Measurements from ENCODE around the gene KCNIP3.

The KCNIP3 gene

DNA sequence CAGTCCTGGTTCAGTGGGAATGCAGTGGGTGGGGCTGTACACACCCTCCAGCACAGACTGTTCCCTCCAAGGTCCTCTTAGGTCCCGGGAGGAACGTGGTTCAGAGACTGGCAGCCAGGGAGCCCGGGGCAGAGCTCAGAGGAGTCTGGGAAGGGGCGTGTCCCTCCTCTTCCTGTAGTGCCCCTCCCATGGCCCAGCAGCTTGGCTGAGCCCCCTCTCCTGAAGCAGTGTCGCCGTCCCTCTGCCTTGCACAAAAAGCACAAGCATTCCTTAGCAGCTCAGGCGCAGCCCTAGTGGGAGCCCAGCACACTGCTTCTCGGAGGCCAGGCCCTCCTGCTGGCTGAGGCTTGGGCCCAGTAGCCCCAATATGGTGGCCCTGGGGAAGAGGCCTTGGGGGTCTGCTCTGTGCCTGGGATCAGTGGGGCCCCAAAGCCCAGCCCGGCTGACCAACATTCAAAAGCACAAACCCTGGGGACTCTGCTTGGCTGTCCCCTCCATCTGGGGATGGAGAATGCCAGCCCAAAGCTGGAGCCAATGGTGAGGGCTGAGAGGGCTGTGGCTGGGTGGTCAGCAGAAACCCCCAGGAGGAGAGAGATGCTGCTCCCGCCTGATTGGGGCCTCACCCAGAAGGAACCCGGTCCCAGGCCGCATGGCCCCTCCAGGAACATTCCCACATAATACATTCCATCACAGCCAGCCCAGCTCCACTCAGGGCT is 87.9 kb downstream of the KCNIP3 start:
- no peak for DNase-seq (ENCODE audit: extremely low read depth, low read depth)
- TF ChIP-seq, protein P1, sequence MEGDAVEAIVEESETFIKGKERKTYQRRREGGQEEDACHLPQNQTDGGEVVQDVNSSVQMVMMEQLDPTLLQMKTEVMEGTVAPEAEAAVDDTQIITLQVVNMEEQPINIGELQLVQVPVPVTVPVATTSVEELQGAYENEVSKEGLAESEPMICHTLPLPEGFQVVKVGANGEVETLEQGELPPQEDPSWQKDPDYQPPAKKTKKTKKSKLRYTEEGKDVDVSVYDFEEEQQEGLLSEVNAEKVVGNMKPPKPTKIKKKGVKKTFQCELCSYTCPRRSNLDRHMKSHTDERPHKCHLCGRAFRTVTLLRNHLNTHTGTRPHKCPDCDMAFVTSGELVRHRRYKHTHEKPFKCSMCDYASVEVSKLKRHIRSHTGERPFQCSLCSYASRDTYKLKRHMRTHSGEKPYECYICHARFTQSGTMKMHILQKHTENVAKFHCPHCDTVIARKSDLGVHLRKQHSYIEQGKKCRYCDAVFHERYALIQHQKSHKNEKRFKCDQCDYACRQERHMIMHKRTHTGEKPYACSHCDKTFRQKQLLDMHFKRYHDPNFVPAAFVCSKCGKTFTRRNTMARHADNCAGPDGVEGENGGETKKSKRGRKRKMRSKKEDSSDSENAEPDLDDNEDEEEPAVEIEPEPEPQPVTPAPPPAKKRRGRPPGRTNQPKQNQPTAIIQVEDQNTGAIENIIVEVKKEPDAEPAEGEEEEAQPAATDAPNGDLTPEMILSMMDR (IDR thresholded peaks at IDR 0.05; ENCODE audit: low read depth, low read length, missing control alignments): no peak
- no peak overlapping the region for H3K4me3 ChIP-seq (replicated peaks; ENCODE audit: low read depth, low read length)

DNA sequence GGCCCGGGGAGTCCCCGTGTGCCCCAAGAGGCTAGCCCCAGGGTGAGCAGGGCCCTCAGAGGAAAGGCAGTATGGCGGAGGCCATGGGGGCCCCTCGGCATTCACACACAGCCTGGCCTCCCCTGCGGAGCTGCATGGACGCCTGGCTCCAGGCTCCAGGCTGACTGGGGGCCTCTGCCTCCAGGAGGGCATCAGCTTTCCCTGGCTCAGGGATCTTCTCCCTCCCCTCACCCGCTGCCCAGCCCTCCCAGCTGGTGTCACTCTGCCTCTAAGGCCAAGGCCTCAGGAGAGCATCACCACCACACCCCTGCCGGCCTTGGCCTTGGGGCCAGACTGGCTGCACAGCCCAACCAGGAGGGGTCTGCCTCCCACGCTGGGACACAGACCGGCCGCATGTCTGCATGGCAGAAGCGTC is 88.4 kb downstream of the KCNIP3 start:
- TF ChIP-seq, protein P1 (IDR thresholded peaks at IDR 0.05; ENCODE audit: low read depth, low read length, missing control alignments): no peak
- DNase-seq (ENCODE audit: extremely low read depth, low read depth): no peak
- H3K4me3 ChIP-seq (replicated peaks; ENCODE audit: low read depth, low read length): no peak overlapping the region

DNA sequence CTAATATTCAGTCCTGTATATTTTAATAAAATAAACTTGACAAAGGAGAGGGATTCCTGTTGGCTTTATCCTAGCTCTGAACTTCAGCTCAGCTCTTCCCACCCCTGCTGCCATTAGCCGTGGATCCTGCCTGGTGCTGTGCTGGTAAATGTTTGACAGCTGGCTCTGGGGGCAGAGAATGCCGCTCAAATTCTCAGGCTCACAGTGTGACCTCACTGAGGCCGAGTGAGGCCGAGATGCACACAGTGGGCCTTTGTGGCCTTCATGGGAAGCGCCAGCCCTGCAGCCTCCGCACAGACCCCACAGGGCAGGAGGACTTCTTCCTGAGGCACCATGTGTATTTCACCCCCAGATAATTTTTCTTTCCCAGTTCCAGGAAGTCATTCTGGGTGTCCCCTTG is 88.9 kb downstream of the KCNIP3 start:
- TF ChIP-seq, protein P1 (IDR thresholded peaks at IDR 0.05; ENCODE audit: low read depth, low read length, missing control alignments): no peak
- H3K4me3 ChIP-seq (replicated peaks; ENCODE audit: low read depth, low read length): no peak overlapping the region
- no peak for DNase-seq (ENCODE audit: extremely low read depth, low read depth)

DNA sequence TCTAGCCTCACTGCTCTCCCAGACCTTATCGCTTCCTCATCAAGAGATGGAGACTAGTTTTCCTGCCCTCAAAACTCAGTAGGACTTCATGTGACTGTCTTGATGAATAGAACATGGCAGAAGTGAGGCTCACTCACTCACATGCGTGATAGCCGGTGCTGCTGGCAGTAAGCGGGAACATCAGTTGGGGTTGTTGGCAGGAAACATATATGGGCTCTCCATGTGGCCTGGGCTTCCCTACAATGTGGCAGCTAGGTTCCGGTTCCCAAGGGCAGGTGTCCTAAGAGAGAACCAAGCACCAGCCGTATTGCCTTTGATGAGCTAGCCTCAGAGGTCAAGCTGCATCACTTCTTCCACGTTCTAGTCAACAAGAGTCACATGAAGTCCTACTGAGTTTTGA is 90.2 kb downstream of the KCNIP3 start:
- TF ChIP-seq, protein P1 (IDR thresholded peaks at IDR 0.05; ENCODE audit: low read depth, low read length, missing control alignments): no peak
- no peak overlapping the region for H3K4me3 ChIP-seq (replicated peaks; ENCODE audit: low read depth, low read length)
- no peak for DNase-seq (ENCODE audit: extremely low read depth, low read depth)

DNA sequence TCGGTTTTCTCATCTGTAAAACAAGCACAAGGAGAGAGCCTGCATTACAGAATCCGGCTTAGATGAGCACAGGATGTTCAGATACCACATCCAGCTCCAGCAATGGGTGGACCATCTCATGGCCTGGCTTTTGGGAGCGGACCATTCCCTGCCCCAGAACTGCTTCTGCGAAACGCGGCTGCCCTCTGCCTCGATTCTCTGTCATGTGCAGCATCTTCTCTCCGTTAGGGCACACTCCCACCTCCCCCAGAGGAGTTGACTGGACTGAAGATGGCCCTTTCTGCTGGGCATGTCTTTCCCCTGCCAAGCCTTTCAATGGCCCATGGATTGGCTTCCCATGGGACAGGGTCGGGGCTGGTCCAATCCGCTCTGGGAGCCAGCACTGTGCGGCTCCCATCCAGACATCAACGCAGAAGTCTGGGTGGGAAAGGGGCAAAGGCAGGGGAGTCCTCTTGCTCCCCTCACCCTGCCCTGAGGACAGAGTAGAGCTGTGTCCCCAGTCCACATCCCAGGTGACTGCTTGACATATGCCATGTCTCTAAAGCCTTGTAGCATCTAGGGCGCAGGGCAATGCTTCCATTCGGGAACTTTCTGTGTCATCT is 91.0 kb downstream of the KCNIP3 start:
- no peak overlapping the region for H3K4me3 ChIP-seq (replicated peaks; ENCODE audit: low read depth, low read length)
- TF ChIP-seq, protein P1 (IDR thresholded peaks at IDR 0.05; ENCODE audit: low read depth, low read length, missing control alignments): no peak
- DNase-seq (ENCODE audit: extremely low read depth, low read depth): no peak

DNA sequence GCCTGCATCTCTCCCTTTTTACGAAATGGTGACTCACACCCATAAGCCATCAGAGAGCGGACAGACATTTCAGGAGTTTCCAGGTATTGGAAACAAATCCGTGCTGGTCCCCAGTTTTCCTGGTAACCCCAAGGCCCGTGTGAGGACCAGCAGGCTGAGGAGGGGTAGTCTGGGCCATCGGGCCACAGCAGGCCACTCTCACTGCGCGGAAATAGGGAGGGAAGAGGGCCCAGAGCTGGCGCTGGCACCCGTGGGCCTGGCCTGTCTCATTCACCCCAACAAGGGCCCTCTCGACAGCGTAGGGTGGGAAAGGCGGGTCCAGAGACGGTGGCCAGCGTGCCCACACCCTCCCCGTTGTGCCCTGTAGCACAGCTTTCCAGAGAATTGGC is 91.7 kb downstream of the KCNIP3 start:
- no peak for DNase-seq (ENCODE audit: extremely low read depth, low read depth)
- TF ChIP-seq, protein P1 (IDR thresholded peaks at IDR 0.05; ENCODE audit: low read depth, low read length, missing control alignments): no peak
- H3K4me3 ChIP-seq (replicated peaks; ENCODE audit: low read depth, low read length): no peak overlapping the region
